NB4 (cell line): ENCODE results near the gene CWC22.
"Not testable (repeated sequence)": the region's sequence is repeated elsewhere in the genome, so short reads cannot be mapped to it uniquely, and the experiment has no call there.

Source experiments
- CTCF ChIP-seq: IDR thresholded peaks from one replicate; pipeline ENCODE4 v1.5.1; 2012; ENCODE audit warnings: low read depth, low read length
- POLR2A ChIP-seq: IDR thresholded peaks from 2 replicates; pipeline ENCODE4 v1.6.1; 2011; ENCODE audit warnings: mild to moderate bottlenecking; ENCODE audit not compliant: insufficient read length; ENCODE audit errors: extremely low read depth

GRCh38 chr2:179929997-179930396 is 77.1 kb downstream of the CWC22 start:
- TF ChIP-seq POLR2A, CTCF: not testable (repeated sequence)
